ENCODE data around the gene PRCC.

Gene PRCC

GRCh38 chr1:156738916-156739315 lies 28.4 kb upstream of the PRCC start:
- no peak for DNase-seq (ENCODE audit: extremely low spot score)
- POLR2A ChIA-PET: no interaction called here
- CTCF ChIA-PET: interaction anchor here (1.5 to 5.3 kb wide), 2 partner anchors 12 to 49 kb away, joined by 5 to 64 read pairs; partner anchors contain the start of genes ISG20L2 and METTL25B
- no peak for TF ChIP-seq CTCF (IDR thresholded peaks at IDR 0.05; ENCODE audit: control extremely low read depth, extremely low read depth, low read depth, missing control alignments)

DNA sequence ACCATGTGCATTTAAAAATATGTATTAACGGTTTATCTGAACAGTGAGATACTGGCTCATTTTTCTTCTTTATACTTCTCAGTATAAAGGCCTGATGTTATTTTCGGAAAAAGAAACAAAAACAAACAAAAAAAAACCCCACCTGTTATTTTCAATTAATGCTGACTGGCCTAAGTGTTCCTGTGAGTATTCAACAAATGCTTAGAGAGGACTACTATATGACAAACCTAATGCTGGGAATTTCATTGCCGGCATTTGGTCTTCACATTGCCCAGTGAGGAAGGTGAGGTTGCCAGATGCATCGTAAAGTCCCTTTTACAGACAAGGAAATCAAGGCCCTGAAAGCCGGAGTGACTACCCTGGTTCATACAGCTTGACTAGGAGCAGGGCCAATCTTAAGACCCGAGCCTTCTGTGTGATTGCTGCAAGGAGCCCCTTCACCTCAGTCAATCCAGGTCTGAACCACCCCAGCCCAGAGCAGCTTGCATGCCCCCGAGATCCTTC lies 27.0 kb upstream of the PRCC start:
- no peak for DNase-seq (ENCODE audit: extremely low spot score)
- CTCF ChIA-PET: interaction anchor here (0.9 to 5.3 kb wide), 7 partner anchors 9 to 31 kb away, joined by 3 to 64 read pairs (median 5); partner anchors contain the start of genes HDGF, ISG20L2, METTL25B and PRCC
- no peak for TF ChIP-seq CTCF (IDR thresholded peaks at IDR 0.05; ENCODE audit: control extremely low read depth, extremely low read depth, low read depth, missing control alignments)
- POLR2A ChIA-PET: interaction anchor here (0.7 to 1.7 kb wide), 3 partner anchors 12 to 27 kb away, joined by 4 to 15 read pairs (median 11); partner anchors contain the start of genes ISG20L2, METTL25B and PRCC

DNA sequence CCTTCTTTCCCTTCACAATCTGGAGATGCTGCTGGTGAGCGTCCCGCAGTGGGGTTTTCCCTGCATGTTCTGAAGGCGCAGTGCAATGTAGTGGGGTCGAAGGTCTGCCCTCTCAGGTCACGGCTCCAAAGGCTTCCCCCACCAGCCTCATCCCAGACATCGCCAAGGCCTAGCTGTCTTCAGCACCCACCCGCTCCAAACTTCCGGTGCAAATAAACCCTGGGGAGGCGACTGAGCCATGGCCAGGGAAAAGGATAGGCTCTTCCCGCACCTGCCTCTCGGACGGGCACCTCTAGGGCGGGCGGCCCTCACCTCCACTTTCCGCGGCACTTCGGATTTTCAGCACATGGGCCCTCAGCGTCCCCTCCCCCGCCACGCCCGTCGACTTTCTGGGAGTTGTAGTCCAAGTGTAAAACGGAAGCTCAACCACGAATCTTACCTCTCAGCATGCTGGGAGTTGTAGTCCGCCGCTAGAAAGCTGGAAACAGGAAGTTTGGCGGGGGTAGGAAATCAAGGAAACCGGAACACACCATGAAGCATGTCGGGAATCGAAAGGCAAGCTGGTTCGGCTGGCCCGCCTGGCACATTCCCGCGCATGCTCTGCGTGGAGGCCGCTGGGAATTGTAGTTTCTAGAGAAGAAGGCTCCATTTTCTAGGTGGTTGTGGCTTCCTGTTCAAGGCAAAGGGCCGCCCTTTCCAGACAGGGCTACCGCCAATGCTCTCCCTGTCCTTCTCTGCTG lies 26.4 kb upstream of the PRCC start, which contains the start of gene MRPL24:
MRPL24 (minus strand) TSS at position 348 of the 740 bp plus-strand sequence. CDS start 2,384 bp downstream, outside the sequence.
- DNase-seq (ENCODE audit: extremely low spot score): peak; percentile 93
- CTCF ChIA-PET: interaction anchor here (0.9 to 5.3 kb wide), 9 partner anchors 10 to 35 kb away, joined by 3 to 64 read pairs (median 5); partner anchors contain the start of genes CRABP2, HDGF, ISG20L2 and METTL25B
- POLR2A ChIA-PET: interaction anchor here (0.6 to 1.7 kb wide), 4 partner anchors 13 to 547 kb away, joined by 4 to 15 read pairs (median 8); partner anchors contain the start of genes ISG20L2, METTL25B, PRCC and SLC25A44
- TF ChIP-seq CTCF (IDR thresholded peaks at IDR 0.05; ENCODE audit: control extremely low read depth, extremely low read depth, low read depth, missing control alignments): no peak

- CTCF ChIA-PET: interaction anchor here (0.9 to 5.3 kb wide), 8 partner anchors 10 to 35 kb away, joined by 3 to 64 read pairs (median 6); partner anchors contain the start of genes CRABP2, HDGF, ISG20L2 and METTL25B
- POLR2A ChIA-PET: interaction anchor here (0.6 to 1.7 kb wide), 5 partner anchors 13 to 548 kb away, joined by 3 to 15 read pairs (median 5); partner anchors contain the start of genes ISG20L2, METTL25B, PRCC and SLC25A44
- no peak for TF ChIP-seq CTCF (IDR thresholded peaks at IDR 0.05; ENCODE audit: control extremely low read depth, extremely low read depth, low read depth, missing control alignments)
- DNase-seq (ENCODE audit: extremely low spot score): no peak
Measured at GRCh38 chr1:156741481-156741983, 25.8 kb upstream of the PRCC start.

DNA sequence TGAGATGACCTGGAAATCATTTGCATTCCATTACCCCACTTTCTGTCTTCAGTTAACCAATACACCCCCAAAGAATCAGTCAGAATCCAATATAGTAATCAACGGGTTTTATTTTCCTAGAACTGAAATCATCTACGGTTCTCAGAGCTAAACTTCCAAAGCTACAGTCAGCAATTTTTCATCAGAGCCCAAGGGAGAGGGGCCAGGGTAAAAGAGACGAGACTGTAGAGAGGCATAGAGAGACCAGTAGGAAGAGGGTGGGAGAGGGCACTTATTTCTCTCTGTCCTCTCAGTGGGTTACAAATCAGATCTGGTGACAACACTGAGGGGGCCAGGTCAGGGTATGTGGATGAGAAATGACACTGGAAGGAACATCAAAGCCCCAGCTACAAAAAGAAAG lies 25.3 kb upstream of the PRCC start:
- TF ChIP-seq CTCF (IDR thresholded peaks at IDR 0.05; ENCODE audit: control extremely low read depth, extremely low read depth, low read depth, missing control alignments): no peak
- DNase-seq (ENCODE audit: extremely low spot score): no peak
- POLR2A ChIA-PET: interaction anchor here (0.6 to 1.1 kb wide), 4 partner anchors 14 to 548 kb away, joined by 3 to 5 read pairs (median 4); partner anchors contain the start of genes ISG20L2, METTL25B, PRCC and SLC25A44
- CTCF ChIA-PET: interaction anchor here (1.3 to 5.3 kb wide), 3 partner anchors 15 to 36 kb away, joined by 5 to 64 read pairs (median 6); partner anchors contain the start of genes CRABP2, ISG20L2 and METTL25B

DNA sequence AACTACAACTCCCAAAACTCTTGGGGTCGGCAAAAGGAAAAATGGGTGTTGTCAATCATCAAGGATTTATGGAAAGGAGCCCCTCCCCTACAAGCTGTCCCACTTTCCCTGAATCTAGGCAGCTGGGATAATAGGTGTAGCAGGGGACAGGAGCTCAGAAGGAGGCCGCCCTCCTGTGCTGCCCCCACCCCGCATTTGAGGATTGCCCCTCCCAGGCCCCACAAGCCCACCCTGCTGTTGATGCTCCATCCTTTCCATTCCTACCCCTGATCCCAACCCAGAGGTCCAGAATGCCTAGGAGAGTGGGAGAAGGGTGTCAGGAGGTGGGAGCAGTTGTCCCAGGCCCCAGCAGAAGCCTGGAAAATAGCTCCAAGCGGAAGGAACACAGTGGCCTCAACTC lies 24.5 kb upstream of the PRCC start:
- DNase-seq (ENCODE audit: extremely low spot score): no peak
- ChIA-PET CTCF (interaction anchor here (5.3 kb wide), 1 partner anchor 15 kb away, joined by 64 read pairs; the partner anchor contains the start of genes ISG20L2 and METTL25B), POLR2A (interaction anchor here (0.9 to 1.1 kb wide), 2 partner anchors 15 to 24 kb away, joined by 3 to 4 read pairs; partner anchors contain the start of genes ISG20L2, METTL25B and PRCC)
- TF ChIP-seq CTCF (IDR thresholded peaks at IDR 0.05; ENCODE audit: control extremely low read depth, extremely low read depth, low read depth, missing control alignments): no peak

Measured in GM10248 (cell line).